ENCODE results near the gene FOXE3. TPM values are rescaled to one million over a fixed set of nuclear protein-coding genes. Genes with fewer than 3 reads are reported as not detected.

The FOXE3 gene
- total and polyA plus RNA-seq, 2 donors (not counting 3 experiments of a cell fraction or from before 2014, with no cell fraction given), result not detected

GRCh38 chr1:47418122-47418521, 2.0 kb downstream of the FOXE3 start:
- no TSS peak for BruUV-seq (replicated peaks)
- ChIA-PET CTCF (interaction anchor here (0.6 to 2.6 kb wide), 8 partner anchors 14 to 308 kb away, joined by 3 to 14 read pairs (median 3); partner anchors contain the start of genes CMPK1, FOXD2 and PDZK1IP1), POLR2A (no interaction called here)
- no peaks in the 10 kb centered on the region for H3K9me1 ChIP-seq (replicated peaks; ENCODE audit: control insufficient read depth, extremely low read depth, insufficient read depth, low read length)
- H3K4me1 ChIP-seq (ENCODE audit: control insufficient read depth, extremely low read depth, insufficient read depth, low read length), result no peaks in the 10 kb centered on the region
- peaks cover 40 to 58% of the 10 kb centered on the region in 2 experiments for H3K27me3 ChIP-seq (ENCODE audit: control insufficient read depth in 2 of 2, insufficient read depth in 2 of 2, low read length in 2 of 2)
- H3K27ac ChIP-seq (ENCODE audit: insufficient read depth, low read depth, low read length), result no peak overlapping the region
- dilution Hi-C loops (cut with MboI; ENCODE audit: extremely low pct_ligation_motif_present, low sequenced_read_pairs), result no loop called here
- H4K20me1 ChIP-seq (replicated peaks; ENCODE audit: control insufficient read depth, extremely low read depth, insufficient read depth, low read length), result no peaks in the 10 kb centered on the region
- intact Hi-C loops (cut with micrococcal nuclease), result no loop called here
- H2AFZ ChIP-seq (ENCODE audit: low read depth, low read length), result no peak overlapping the region
- no peak for DNase-seq (ENCODE audit: low read depth, low spot score)
- TF ChIP-seq FOS (IDR thresholded peaks at IDR 0.05; ENCODE audit: borderline replicate concordance, insufficient read depth, low read length) (no peak), POLR2AphosphoS5 (IDR thresholded peaks at IDR 0.05; ENCODE audit: insufficient read depth, low read depth, low read length) (no peak), GATA2 (IDR thresholded peaks at IDR 0.05; ENCODE audit: insufficient read depth, insufficient read length, low read depth, low read length) (no peak), POLR2A (IDR thresholded peaks at IDR 0.05; ENCODE audit: low read depth, low read length) (no peak), MAX (IDR thresholded peaks at IDR 0.05; ENCODE audit: insufficient read depth, insufficient read length) (no peak), CTCF (IDR thresholded peaks at IDR 0.05; ENCODE audit: extremely low read depth in 1 of 2, insufficient read depth in 1 of 2, low read depth in 1 of 2, low read length in 2 of 2) (no peak), JUN (IDR thresholded peaks at IDR 0.05; ENCODE audit: borderline replicate concordance, insufficient read depth, insufficient read length, low read depth) (no peak), MYC (IDR thresholded peaks at IDR 0.05; ENCODE audit: low read depth, low read length) (no peak), EZH2 (IDR thresholded peaks at IDR 0.05; ENCODE audit: borderline replicate concordance, low read depth, low read length, severe bottlenecking) (no peak)
- H3K36me3 ChIP-seq (ENCODE audit: control insufficient read depth in 2 of 2, extremely low read depth in 1 of 2, insufficient read depth in 2 of 2, low read length in 2 of 2), result no peaks in the 10 kb centered on the region
- no peak overlapping the region for H3K9ac ChIP-seq (replicated peaks; ENCODE audit: extremely low read depth, insufficient read depth, low read length)
- H3K9me3 ChIP-seq (replicated peaks; ENCODE audit: control insufficient read depth, insufficient read depth, low read length), result no peaks in the 10 kb centered on the region
- H3K79me2 ChIP-seq (ENCODE audit: control insufficient read depth, insufficient read depth, low read length), result no peaks in the 10 kb centered on the region
- no peak overlapping the region for H3K4me3 ChIP-seq (replicated peaks in 1 of 3; ENCODE audit: insufficient read depth in 1 of 3, low read depth in 1 of 3, low read length in 3 of 3)
- FAIRE-seq, result no peak
- H3K4me2 ChIP-seq (ENCODE audit: insufficient read depth, low read length), result no peak overlapping the region

Data from endothelial cell of umbilical vein (primary cell).